Loucy (cell line): ENCODE results near the gene SLC27A2.

Source experiments
- H2AFZ ChIP-seq: fragments of 200-600 bp; sonication (generic); 2 replicates; pipeline ENCODE4 v1.6.0; 2016; ENCODE audit warnings: antibody characterized with exemption, mild to moderate bottlenecking, low read length, moderate library complexity
- H3F3A ChIP-seq: fragments of 200-600 bp; 2 replicates; pipeline ENCODE4 v1.6.0; 2016; ENCODE audit warnings: antibody characterized with exemption, low read depth, mild to moderate bottlenecking
- H3K27me3 ChIP-seq: fragments of 200-600 bp; sonication (generic); 2 replicates; pipeline ENCODE4 v1.6.1; 2014; ENCODE audit warnings: low read length, mild to moderate bottlenecking; ENCODE audit not compliant: insufficient read depth, poor library complexity, severe bottlenecking
- H3K36me3 ChIP-seq: fragments of 200-600 bp; sonication (generic); 2 replicates; pipeline ENCODE4 v1.6.1; 2016; ENCODE audit warnings: low read length; ENCODE audit not compliant: insufficient read depth
- H3K4me1 ChIP-seq: fragments of 200-600 bp; sonication (generic); 2 replicates; pipeline ENCODE4 v1.5.1; 2014; ENCODE audit warnings: low read length, mild to moderate bottlenecking; ENCODE audit not compliant: insufficient read depth, poor library complexity, severe bottlenecking
- H3K4me2 ChIP-seq: fragments of 200-600 bp; sonication (generic); 2 replicates; pipeline ENCODE4 v1.6.0; 2014; ENCODE audit warnings: antibody characterized with exemption, low read length, low read depth, mild to moderate bottlenecking; ENCODE audit not compliant: poor library complexity, severe bottlenecking
- H3K4me3 ChIP-seq: fragments of 200-600 bp; sonication (generic); 2 replicates; pipeline ENCODE4 v1.5.1; 2014; ENCODE audit warnings: low read length, mild to moderate bottlenecking, mixed read lengths; ENCODE audit not compliant: poor library complexity, severe bottlenecking
- H3K79me2 ChIP-seq: fragments of 200-600 bp; sonication (generic); 2 replicates; pipeline ENCODE4 v1.6.1; 2014; ENCODE audit warnings: low read length; ENCODE audit not compliant: insufficient read depth
- H3K9ac ChIP-seq: fragments of 200-600 bp; sonication (generic); 2 replicates; pipeline ENCODE4 v1.6.0; 2014; ENCODE audit warnings: mild to moderate bottlenecking, low read depth, low read length, moderate library complexity; ENCODE audit not compliant: poor library complexity, severe bottlenecking
- H3K9me2 ChIP-seq: fragments of 200-600 bp; sonication (generic); replicated peaks from 2 replicates; pipeline ENCODE4 v1.6.1; 2016; ENCODE audit warnings: low read depth, low read length, mixed read lengths
- H3K9me3 ChIP-seq: fragments of 200-600 bp; sonication (generic); 2 replicates; pipeline ENCODE4 v1.6.1; 2014; ENCODE audit warnings: mild to moderate bottlenecking, antibody characterized with exemption, low read length, low read depth; ENCODE audit not compliant: insufficient read depth
- H4K20me1 ChIP-seq: fragments of 200-600 bp; sonication (generic); 2 replicates; pipeline ENCODE4 v1.6.0; 2014; ENCODE audit warnings: antibody characterized with exemption, low read length, mild to moderate bottlenecking; ENCODE audit not compliant: insufficient read depth, poor library complexity, severe bottlenecking
- CTCF ChIP-seq: fragments of 200-600 bp; sonication (generic); conservative IDR thresholded peaks from 2 replicates; pipeline ENCODE4 v1.5.1; 2014; ENCODE audit warnings: mild to moderate bottlenecking, antibody characterized with exemption, low read length
- EZH2phosphoT487 ChIP-seq: fragments of 200-600 bp; IDR thresholded peaks from 2 replicates; pipeline ENCODE4 v1.6.1; 2018; ENCODE audit warnings: antibody characterized with exemption, mild to moderate bottlenecking, moderate library complexity, borderline replicate concordance

The SLC27A2 gene

GRCh38 chr15:50244153-50244552, 62.2 kb downstream of the SLC27A2 start:
- no peak overlapping the region for H2AFZ ChIP-seq
- no peak overlapping the region for H3K4me2 ChIP-seq
- H3K4me1 ChIP-seq = peaks cover 37% of the 10 kb centered on the region
- H3K9me2 ChIP-seq = no peaks in the 10 kb centered on the region
- no peaks in the 10 kb centered on the region for H3K79me2 ChIP-seq
- H3F3A ChIP-seq = no peaks in the 10 kb centered on the region
- TF ChIP-seq EZH2phosphoT487 = no peak
- TF ChIP-seq CTCF = no peak
- no peaks in the 10 kb centered on the region for H3K36me3 ChIP-seq
- H3K4me3 ChIP-seq = no peak overlapping the region
- no peaks in the 10 kb centered on the region for H4K20me1 ChIP-seq
- H3K9me3 ChIP-seq = no peaks in the 10 kb centered on the region
- no peaks in the 10 kb centered on the region for H3K27me3 ChIP-seq
- no peak overlapping the region for H3K9ac ChIP-seq

- no peaks in the 10 kb centered on the region for H3F3A ChIP-seq
- H3K4me2 ChIP-seq = no peak overlapping the region
- 0 out of 2 replicates have a peak overlapping the region, but pooled peaks have one; percentile 28 for H2AFZ ChIP-seq
- no peaks in the 10 kb centered on the region for H4K20me1 ChIP-seq
- H3K4me3 ChIP-seq = no peak overlapping the region
- H3K9me3 ChIP-seq = no peaks in the 10 kb centered on the region
- no peaks in the 10 kb centered on the region for H3K27me3 ChIP-seq
- no peaks in the 10 kb centered on the region for H3K79me2 ChIP-seq
- peaks cover 47% of the 10 kb centered on the region for H3K4me1 ChIP-seq
- H3K9ac ChIP-seq = no peak overlapping the region
- H3K36me3 ChIP-seq = no peaks in the 10 kb centered on the region
- no peaks in the 10 kb centered on the region for H3K9me2 ChIP-seq
- no peak for TF ChIP-seq CTCF
- TF ChIP-seq EZH2phosphoT487 = no peak
Observed at GRCh38 chr15:50244959-50245624, 63.1 kb downstream of the SLC27A2 start.

- Histone ChIP-seq H4K20me1 (no peaks in the 10 kb centered on the region), H3K9ac (no peak overlapping the region), H3K4me3 (no peak overlapping the region), H3F3A (no peaks in the 10 kb centered on the region), H3K4me2 (no peak overlapping the region), H3K4me1 (peaks cover 44% of the 10 kb centered on the region), H3K79me2 (no peaks in the 10 kb centered on the region), H3K9me2 (no peaks in the 10 kb centered on the region), H2AFZ (no peak overlapping the region), H3K9me3 (no peaks in the 10 kb centered on the region), H3K36me3 (no peaks in the 10 kb centered on the region), H3K27me3 (no peaks in the 10 kb centered on the region)
- TF ChIP-seq EZH2phosphoT487 = no peak
- no peak for TF ChIP-seq CTCF
Observed at GRCh38 chr15:50246631-50247030, 64.6 kb downstream of the SLC27A2 start.
